HG02759 (cell line): ENCODE results near the gene DNTTIP2.
"Not testable (repeated sequence)": the region's sequence is repeated elsewhere in the genome, so short reads cannot be mapped to it uniquely, and the experiment has no call there.

Experiments used
- ATAC-seq: cut with Tn5 transposase; IDR thresholded peaks from one replicate; pipeline ENCODE4 v1.9.1; 2021; ENCODE audit warnings: mild to moderate bottlenecking, moderate library complexity; ENCODE audit not compliant: unreplicated experiment

DNTTIP2 gene

DNA sequence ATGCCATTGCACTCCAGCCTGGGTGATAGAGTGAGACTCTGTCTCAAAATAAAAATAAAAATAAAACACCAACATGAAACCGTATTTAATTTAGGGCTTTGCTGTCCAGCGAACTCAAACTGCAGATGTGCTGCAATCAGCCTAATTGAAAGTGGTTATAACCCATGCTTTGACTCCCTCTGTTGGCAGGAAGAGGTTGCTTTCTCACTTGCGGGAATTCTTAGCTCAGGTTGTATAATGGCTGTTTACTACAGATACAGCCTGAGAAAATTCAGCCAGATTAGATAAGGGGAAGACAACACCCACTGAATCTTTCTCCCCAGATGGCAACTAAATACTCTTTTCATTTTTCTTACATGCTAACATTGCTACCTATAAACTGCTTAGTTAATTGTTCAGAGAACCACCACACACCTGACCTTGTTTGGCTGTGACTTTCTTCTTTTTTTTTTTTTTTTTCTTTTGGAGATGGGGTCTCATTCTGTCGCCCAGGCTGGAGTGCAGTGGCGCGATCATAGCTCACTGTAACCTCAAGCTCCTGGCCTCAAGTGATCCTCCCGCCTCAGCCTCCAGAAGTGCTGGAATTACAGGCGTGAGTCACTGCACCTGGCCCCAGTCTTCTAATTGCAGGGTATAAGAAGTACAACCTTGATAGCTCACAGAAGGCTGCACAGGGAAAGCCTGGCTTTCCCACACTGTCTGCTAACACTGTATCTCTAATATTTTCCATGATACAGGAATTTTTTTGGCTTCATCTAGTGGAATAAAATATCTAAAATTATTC lies 34.6 kb downstream of the DNTTIP2 start:
- ATAC-seq = no peak

- ATAC-seq = no peak
These were observed 36.1 kb downstream of the DNTTIP2 start for GRCh38 chr1:93842750-93843500.

GRCh38 chr1:93841771-93842170 lies 37.2 kb downstream of the DNTTIP2 start:
- no peak for ATAC-seq

DNA sequence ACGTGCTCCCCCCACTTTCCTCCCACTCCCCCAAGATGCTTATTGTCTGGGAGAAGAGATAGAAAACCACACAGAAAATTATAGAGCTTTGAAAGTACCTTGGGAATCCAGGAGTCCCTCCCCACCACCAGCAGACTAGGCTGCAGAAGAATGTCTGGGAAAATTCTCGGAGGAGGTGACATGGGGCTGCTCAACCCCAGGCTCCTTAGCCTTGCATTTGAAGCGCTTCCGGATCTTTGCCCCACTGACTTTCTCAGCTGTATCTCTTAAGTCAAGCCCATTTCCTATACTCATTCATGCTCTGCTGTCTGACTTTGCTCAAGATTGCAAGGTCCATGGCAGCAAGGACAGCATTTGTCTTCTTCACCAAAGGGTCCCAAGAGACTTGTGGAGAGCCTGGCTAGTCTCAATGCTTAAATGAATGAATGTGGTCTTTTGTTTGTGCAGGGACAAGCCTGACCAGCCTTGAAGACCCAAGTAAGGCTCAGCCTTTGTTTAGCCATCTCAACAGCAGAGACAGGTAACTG lies 38.0 kb downstream of the DNTTIP2 start:
- ATAC-seq = no peak

DNA sequence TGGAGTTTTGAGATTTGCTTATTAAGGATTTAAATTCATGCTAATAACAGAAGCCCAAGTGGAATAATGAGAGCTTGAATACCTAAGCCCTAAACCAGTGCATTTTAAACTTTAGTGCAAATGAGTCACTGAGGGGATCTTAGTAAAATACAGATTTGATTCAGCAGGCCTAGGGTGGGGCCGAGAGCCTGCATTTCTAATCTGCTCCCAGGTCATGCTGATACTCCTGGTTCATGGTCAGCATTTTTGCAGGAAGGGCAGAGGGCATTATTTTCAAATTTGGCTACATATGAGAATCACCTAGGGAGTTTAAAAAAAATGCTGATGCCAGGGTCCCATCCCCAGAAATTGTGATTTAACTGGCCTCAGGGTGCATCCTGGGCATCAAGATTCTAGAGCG lies 39.3 kb downstream of the DNTTIP2 start:
- ATAC-seq = no peak

GRCh38 chr1:93839307-93839706 lies 39.7 kb downstream of the DNTTIP2 start:
- ATAC-seq = no peak

- no peak for ATAC-seq
These were observed 41.0 kb downstream of the DNTTIP2 start for GRCh38 chr1:93837961-93838360.

- not testable (repeated sequence) for ATAC-seq
These were observed 45.7 kb downstream of the DNTTIP2 start for GRCh38 chr1:93833293-93833692.

GRCh38 chr1:93829061-93829460 lies 49.9 kb downstream of the DNTTIP2 start:
- ATAC-seq = no peak

DNA sequence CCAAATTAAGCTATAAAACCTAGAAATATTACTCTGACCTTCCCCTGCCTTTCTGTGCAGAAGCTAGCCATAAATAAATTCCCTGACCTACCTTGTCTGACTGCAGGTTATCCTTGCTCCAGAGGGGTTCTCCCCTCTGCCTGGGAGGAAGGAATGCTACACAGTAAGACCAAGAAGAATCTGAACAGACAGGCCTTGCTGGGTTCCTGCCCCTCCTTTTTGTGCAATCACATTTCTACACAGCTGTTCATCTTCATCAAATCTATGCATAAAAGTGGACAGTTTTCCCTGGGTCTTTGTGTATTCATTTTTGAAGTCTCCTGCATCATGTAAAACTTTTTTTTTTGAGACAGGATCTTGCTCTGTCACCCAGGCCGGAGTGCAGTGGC lies 50.6 kb downstream of the DNTTIP2 start:
- no peak for ATAC-seq

GRCh38 chr1:93827633-93828366 lies 51.2 kb downstream of the DNTTIP2 start:
- ATAC-seq = no peak

- ATAC-seq = no peak
These were observed 51.9 kb downstream of the DNTTIP2 start for GRCh38 chr1:93827128-93827527.

DNA sequence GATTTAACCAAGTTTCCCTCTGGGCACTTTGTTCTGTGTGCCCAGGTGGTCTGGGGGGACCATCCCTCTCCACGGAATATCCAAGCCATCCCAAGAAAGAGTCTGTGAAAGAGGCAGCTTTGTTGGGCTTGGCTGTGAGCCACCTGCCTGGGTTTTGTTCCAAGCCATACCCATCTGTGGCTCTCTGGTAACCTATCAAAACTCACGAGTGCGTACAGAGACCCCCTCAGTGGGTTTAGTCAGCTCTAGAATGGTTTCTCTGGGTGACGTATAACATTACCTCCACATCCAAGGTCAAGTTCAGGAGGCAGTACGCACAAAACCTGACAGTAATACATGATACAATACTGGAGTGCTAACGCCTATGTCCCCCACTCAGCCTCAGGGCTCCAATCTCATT lies 54.2 kb downstream of the DNTTIP2 start:
- ATAC-seq = no peak

GRCh38 chr1:93822730-93823425 lies 56.1 kb downstream of the DNTTIP2 start:
- ATAC-seq = no peak

GRCh38 chr1:93821423-93822144 lies 57.4 kb downstream of the DNTTIP2 start:
- no peak for ATAC-seq

DNA sequence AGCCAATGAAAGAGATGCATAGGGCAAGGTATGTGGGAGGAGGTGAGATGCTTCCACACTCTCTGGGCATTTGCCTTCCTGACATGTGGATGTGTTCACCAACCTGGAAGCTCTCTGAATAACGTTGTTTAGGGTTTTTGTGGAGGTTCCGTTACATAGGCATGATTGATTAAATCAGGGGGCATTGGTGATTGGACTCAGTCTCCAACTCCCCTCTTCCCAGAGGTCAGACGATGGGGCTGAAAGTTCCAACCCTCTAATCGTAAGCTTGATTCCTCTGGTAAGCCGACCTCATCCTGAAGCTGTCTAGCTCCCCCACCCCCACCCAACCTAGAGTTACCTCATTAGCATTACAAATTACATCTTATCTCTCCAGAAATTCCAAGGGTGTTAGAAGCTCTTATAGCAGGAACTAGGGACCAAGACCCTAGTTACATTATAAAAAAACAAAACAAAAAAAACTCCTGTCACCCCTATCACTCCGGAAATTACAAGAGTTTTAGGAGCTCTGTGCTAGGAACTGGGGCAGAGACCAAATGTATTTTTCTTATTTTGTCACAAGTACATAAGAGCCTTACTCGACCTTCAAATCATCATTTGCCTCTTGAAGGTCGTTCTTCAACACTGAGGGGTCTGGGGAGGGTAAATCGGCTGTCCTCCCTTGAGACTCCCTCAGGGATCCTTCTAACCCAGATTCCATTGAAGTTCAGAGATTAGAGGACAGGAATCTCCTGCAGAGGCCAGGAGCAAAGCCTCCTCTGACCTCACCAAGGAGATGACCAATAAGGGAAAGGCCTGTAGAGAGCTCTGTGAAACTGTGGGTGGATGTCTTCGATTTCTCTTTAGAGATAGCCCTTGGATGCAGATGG lies 58.2 kb downstream of the DNTTIP2 start:
- no peak for ATAC-seq

DNA sequence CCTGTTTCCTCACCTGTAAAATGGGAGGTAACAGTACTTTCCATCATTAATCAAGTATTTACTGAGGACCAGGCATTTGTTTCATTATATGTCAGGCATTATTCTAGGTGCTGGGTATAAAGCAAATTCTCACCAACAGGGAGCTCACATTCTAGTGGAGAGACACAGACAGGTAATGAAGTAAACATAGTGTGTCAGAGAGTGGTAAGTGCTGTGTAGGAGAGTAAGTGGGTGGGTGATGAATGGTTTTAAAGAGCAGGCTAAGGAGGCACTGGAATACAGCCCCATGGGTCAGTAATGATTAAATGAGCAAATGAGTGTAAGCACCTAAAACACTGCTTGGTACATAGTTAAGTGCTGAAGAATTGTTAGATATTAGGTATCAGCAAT lies 60.4 kb downstream of the DNTTIP2 start:
- ATAC-seq = peak; percentile 5

DNA sequence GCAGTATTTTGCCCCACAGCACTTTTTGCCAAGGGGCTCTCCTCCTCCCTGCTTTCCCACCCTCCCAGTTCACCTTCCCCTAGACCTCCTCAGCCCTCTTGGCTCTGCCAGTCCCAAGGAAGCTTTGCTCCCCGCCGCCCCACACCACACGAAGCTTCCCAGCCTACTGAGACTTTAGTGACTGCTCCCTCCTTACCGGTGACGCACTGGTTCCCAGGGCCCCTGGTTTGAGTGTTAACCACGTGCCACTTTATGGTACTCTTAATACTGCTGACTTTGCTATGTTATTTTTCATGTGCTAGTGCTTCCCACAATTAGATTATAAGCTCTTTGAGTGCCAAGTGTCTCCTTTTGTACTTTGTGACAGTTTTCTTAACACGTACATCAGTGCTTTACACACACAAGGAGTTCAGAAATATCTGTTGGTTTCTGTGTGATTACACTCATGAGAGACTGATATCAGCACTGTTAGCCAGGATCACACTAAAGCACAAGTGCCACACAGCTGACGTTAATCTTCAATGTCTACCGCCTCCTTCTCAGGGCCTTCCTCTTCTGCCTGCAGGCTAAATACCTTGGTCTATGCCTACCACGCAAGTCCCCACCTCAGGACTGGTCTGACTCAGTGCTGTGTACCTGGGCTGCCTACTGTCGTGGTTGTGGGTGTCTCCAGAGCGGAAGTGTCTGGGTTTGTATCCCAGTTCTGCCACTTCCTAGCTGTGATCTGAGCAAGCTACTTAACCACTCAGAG lies 61.0 kb downstream of the DNTTIP2 start:
- peak; percentile 71 for ATAC-seq
